GM18505 (cell line): ENCODE measurements around the gene DUS4L.

Experiments
- ATAC-seq: cut with Tn5 transposase; IDR thresholded peaks from one replicate; pipeline ENCODE4 v1.9.1; 2021; ENCODE audit not compliant: unreplicated experiment
- POLR2A ChIP-seq: IDR thresholded peaks from 4 replicates; pipeline ENCODE4 v1.6.1; 2011; ENCODE audit warnings: borderline replicate concordance; ENCODE audit not compliant: insufficient read depth, insufficient read length; ENCODE audit errors: extremely low read depth

The DUS4L gene

GRCh38 chr7:107591421-107591820 is 27.6 kb downstream of the DUS4L start:
- ATAC-seq: no peak
- TF ChIP-seq POLR2A: no peak

- ATAC-seq: no peak
- no peak for TF ChIP-seq POLR2A
Observed at GRCh38 chr7:107592361-107593024, 28.7 kb downstream of the DUS4L start.

GRCh38 chr7:107593025-107593410 is 29.2 kb downstream of the DUS4L start:
- no peak for ATAC-seq

GRCh38 chr7:107594961-107595737 is 31.4 kb downstream of the DUS4L start:
- no peak for ATAC-seq
- no peak for TF ChIP-seq POLR2A

More at GRCh38 chr7:107593025-107593410, 29.2 kb downstream of the DUS4L start:
- TF ChIP-seq POLR2A: no peak

- TF ChIP-seq POLR2A: no peak
- ATAC-seq: no peak
Observed at GRCh38 chr7:107596881-107597581, 33.3 kb downstream of the DUS4L start.

GRCh38 chr7:107597582-107597916 is 33.8 kb downstream of the DUS4L start:
- ATAC-seq: no peak
- no peak for TF ChIP-seq POLR2A

- TF ChIP-seq POLR2A: no peak
Observed at GRCh38 chr7:107597953-107598352, 34.2 kb downstream of the DUS4L start.

GRCh38 chr7:107599262-107599661 is 35.5 kb downstream of the DUS4L start:
- ATAC-seq: no peak
- TF ChIP-seq POLR2A: no peak

More at GRCh38 chr7:107597953-107598352, 34.2 kb downstream of the DUS4L start:
- no peak for ATAC-seq

GRCh38 chr7:107600816-107601215 is 37.0 kb downstream of the DUS4L start:
- TF ChIP-seq POLR2A: no peak
- ATAC-seq: no peak

GRCh38 chr7:107605218-107605815 is 41.5 kb downstream of the DUS4L start:
- ATAC-seq: no peak
- no peak for TF ChIP-seq POLR2A

GRCh38 chr7:107606303-107606702 is 42.5 kb downstream of the DUS4L start:
- no peak for ATAC-seq
- no peak for TF ChIP-seq POLR2A

GRCh38 chr7:107609811-107610261 is 46.1 kb downstream of the DUS4L start:
- TF ChIP-seq POLR2A: no peak

GRCh38 chr7:107610323-107610722 is 46.6 kb downstream of the DUS4L start:
- TF ChIP-seq POLR2A: no peak
- ATAC-seq: no peak

More at GRCh38 chr7:107609811-107610261, 46.1 kb downstream of the DUS4L start:
- ATAC-seq: no peak

- no peak for ATAC-seq
Observed at GRCh38 chr7:107613439-107613838, 49.7 kb downstream of the DUS4L start.

GRCh38 chr7:107613948-107614347 is 50.2 kb downstream of the DUS4L start:
- no peak for TF ChIP-seq POLR2A
- ATAC-seq: no peak

More at GRCh38 chr7:107613439-107613838, 49.7 kb downstream of the DUS4L start:
- TF ChIP-seq POLR2A: no peak
